Astrocyte of the hippocampus (primary cell): Measurements from ENCODE around the gene SLC6A1.

ENCODE experiments used
- DNase-seq: peaks from one replicate; pipeline ENCODE4 v3.0.0; 2011; ENCODE audit warnings: low read depth, low spot score

The SLC6A1 gene

GRCh38 chr3:10992017-10992942, at the start of gene SLC6A1:
TSS of gene SLC6A1 (plus strand) at chr3:10992748. CDS start at chr3:11017212, 24,464 bp downstream.
- peak; percentile 53 for DNase-seq

DNA sequence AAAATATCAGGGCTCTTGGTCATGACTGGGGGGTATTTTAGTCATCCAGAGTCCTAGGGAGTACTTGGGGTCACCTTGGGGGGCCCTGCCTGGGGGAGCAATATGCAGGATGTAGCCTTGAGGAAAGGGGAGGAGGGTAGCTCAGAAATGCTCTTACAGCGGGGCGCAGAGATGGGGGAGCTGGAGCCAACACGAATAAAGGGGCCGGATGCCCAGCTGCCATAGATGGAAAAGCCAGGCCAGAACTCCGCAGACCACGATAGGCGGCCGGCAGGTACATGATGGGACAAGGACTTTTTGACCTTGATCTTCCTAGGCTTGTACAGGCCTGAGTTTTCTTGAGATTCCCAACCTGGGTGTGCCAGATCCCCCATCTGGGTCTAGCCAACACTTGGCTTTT, 47.7 kb upstream of the SLC6A1 start:
- DNase-seq = no peak

DNA sequence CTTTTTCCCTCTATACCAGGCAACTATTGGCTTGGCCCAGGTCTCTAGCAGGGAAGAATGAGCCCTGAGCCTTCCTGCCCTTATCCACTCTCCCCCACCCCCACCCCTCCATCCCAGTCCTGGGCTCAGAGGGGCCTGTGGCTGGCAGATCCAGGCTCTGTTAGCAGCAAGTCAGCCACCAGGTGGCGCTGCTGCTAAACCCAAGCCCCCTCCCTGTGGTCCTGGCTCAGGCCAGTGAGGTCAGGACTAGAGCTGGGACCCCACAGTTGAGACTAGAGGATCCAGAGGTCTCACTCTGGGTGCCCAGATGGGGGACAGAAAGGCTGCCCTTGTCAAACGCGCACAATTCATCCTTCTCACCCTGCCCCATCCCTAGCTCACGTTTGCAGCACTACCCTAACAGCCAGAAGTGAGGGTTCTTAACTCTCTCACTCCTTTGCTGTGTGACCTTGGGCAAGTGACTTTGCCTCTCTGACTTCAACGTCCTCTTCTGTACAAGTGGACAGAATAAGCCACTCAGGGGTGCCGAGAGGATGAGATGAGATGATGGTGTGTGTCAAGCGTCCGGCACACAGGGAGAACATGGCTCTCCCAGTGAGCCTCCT, 46.8 kb upstream of the SLC6A1 start:
- peak; percentile 78 for DNase-seq

GRCh38 chr3:10946526-10946925, 46.0 kb upstream of the SLC6A1 start:
- no peak for DNase-seq

DNA sequence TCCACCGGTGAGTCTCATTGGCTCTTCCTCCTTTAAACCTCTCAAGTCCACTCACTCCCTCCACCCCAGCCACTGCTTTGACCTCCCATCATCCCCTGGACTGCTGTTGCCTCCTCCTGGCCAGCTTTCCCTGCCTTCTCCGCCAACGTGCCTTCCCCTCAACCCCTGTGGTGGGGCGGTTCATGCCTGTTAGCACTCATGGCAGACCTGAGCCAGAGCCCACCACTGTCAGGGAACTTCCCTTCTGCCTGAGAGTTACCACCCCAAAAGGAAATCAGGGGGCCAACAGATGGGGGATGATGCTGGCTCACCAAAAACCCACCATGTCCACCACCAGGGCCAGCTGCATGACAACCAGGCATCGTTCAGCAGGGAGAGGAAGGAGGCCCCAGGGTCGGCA, 44.2 kb upstream of the SLC6A1 start:
- no peak for DNase-seq

DNA sequence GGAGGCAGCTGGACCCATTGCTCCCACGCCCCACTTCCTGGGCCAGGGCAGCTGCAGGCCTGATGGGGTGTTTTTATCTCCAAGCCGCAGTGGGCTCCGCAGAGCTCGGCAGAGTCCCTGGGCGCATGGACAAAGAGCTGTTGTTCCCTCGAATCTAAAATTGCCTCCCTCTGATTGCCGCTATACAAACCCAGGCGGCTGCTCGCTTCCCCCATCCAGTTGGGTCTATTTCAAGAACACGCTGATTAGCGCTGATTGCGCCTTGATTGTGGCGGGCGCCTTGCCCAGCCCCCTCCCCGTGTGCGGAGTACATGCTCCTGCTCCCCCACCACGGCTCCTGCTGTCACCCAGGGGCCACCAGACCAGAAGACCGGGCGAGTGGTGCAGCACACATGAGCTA, 43.4 kb upstream of the SLC6A1 start:
- no peak for DNase-seq

- peak; percentile 55 for DNase-seq
Observed at GRCh38 chr3:10950476-10951294, 41.9 kb upstream of the SLC6A1 start.

DNA sequence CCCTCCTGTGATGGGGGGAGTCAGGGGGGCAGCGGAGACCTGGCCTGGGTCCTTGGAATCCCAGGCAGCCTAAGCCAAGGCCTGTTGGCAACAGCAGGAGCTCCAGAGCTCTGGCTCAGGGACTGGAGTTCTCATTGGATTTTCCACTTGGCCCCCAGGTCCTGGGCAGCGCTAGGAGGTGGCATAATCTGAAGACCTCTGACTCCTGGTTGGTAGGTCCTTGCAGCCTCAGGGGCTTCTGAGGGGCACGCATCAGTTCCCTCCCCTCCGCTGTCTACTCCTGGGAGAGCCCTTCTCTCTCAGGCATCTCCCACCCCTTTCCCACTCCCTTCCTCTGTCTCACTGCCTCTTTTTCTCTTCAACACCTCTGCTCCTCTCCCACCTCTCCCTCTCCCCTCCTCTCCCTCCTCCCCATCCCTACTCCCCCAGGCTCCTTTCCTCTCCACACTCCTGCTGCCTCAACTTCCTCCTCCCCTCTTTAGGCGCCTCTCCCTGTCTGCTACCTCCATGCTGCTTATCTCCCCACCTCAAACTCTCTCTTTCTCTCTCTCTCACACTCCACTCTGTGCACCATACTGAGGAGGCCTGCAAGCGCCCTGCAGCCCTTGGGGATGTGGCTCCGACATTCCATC, 41.1 kb upstream of the SLC6A1 start:
- no peak for DNase-seq

DNA sequence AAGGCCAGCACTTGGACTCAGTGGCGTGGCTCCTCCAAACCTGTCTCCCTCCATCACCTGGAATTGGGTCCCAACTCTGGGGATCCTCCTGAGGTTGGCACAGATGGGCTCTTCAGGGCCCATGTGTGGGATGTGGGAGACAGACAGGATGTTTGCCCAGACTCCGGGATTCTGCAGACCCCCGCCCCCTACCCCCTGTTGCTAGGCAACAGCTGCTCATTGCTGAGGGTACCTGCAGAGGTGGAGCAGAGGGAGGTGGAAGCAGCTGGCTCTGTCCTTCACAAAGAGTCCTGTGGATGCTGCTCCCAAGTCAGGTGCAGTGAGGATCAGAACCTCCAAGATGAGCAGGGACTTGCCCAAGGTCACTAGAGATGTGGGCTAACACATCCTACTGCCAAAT, 40.0 kb upstream of the SLC6A1 start:
- no peak for DNase-seq

- no peak for DNase-seq
Observed at GRCh38 chr3:10954740-10955139, 37.8 kb upstream of the SLC6A1 start.

GRCh38 chr3:10955711-10956453, 36.7 kb upstream of the SLC6A1 start:
- no peak for DNase-seq

DNA sequence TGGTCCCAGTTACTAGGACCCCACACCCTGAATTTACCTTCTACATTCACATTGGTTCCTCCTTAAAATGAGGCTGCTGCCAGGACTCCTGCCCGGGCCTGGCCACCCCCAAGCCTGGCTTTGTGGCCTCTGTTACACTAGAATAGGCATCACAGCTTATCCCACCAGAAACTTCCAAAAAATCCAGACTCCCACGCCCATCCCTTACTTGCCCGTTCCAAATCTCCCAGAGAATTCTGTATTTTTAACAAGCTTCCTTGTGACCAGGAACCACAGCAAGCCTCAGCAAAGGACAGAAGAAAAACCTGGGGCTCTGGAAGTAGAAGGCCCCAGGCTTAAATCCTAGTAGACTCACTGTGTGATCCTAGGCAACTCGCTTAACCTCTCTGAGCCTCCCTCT, 36.0 kb upstream of the SLC6A1 start:
- DNase-seq = no peak

- no peak for DNase-seq
Observed at GRCh38 chr3:10956986-10957385, 35.6 kb upstream of the SLC6A1 start.

DNA sequence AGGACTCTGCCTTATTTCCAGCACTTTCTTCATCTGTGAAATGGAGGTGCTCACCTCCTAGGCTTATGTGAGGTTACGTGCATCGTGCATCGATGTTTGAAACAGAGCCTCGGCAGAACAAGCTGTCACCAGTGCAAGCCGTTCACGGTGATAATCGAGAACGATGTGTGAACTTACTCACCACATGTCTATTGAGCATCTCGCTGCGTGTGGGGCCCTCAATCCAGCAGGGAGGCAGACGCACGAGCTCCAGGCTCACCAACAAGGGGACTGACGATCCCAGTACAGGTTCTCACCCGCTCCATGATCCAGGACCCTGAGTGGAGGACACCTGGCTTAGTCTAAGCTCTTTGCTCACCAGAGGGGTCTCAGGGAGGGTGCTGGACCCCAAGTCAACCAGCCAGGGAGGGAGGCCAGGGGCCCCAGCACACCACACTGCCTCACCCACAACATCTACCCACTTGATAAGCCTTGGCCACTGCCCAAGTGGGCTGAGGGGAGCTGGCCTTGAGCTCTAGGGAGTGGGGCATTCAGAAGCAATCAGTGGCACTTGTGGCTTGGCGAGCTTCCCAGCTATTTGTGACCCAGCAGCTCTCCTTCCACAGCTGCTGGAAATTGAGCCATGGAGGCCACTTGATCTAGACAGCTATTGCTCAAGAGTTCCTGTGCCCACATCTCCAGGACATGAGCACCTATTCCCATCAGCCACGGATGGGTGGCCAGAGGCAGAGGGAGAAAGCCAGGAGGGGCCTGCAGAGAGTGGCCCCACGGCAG, 34.4 kb upstream of the SLC6A1 start:
- peak; percentile 68 for DNase-seq

DNA sequence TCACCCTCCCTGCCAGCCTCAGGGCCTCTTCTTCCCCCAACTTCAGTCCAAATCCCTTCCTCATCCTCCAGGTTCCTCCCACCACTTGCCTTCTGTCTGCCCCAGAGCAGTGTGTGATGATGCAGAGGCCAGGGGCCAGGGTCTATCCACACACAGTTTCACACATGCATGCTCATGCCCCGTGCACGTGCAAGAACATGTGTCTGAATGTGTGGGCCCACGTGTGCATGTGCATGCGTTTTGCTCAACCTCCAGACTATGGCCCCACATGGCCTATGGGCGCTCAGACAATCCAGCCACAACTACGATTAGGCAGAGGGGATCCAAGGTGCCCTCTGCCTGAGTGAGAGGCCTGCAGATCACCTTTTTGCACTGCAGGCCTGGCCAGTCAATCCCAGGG, 32.3 kb upstream of the SLC6A1 start:
- DNase-seq = no peak

GRCh38 chr3:10961921-10962320, 30.6 kb upstream of the SLC6A1 start:
- DNase-seq = no peak

DNA sequence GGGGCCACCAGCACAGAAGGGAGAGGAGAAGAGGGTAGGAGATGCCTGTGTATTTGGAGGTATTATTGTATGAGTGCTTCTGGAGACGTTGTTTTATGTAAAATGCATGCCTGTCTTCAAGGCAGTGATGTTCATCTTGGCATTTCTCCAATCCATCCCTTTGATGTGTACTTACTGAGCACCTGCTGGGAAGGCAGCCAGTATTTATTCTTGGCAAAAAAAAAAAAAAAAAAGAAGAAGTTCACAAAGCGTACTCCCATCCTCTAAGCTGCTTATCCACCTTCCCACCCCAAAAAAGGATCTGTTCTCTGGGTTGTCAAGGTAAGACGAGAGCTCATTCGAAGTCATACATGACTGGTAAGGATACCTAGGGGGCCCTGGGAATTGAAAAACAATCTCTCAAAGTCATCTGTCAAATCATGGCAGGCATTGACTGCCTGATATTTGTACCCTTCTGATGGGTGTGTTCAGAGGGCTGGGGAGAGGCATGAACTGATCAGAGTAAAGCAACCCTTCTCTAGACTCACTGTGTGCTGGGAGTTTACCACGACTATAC, 30.0 kb upstream of the SLC6A1 start:
- DNase-seq = no peak

DNA sequence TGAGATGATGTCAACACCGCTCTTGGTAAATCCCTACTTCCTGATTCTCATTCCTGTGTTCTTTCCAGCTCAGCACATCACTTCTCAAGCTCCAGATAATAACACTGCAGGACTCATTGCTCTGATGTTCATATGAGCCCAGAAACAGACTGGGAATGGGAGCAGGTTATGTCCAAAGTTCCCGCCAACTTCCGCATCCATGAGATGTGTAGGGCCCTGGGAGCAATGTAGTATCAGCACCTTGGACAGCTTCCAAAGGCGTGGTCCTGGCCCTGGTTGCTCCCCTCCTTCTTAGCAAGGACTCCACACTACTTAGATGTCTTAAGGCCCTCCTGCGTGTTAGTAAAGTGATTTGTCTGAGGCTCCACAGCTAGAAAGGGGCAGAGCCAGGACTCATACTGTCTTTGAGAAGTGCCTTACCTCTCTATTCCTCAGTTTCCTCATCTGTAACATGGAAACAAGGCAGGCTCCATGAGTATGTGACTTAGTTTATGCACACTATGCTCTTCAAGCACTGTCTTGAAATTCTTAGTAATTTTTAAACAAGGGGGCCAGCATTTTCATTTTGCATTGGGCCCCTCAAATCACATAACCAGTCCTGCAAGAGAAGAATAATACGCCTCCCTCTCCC, 27.9 kb upstream of the SLC6A1 start:
- DNase-seq = peak; percentile 49

DNA sequence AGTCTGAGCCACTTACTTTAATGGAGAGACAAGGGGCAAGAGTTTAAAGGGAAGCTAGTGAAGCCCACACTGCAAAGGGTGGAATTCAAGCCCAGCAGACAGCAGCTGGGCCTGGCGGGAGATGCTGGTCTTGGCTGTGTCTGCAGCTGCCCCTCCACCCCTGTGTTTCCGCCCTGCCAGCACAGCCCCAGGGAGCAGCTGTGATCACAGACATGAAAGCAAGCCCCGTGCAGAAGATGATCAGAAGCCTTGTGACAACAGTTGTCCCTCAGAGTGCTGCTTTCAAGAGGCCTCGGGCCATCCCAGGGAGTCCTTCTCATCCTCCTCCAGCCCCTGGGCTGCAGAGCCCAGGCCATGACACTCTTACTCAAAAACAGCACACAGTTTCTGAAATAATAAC, 24.1 kb upstream of the SLC6A1 start:
- DNase-seq = no peak
